ENCODE measurements around the gene TRAF5. TPM values are rescaled to one million over a fixed set of nuclear protein-coding genes. Genes with fewer than 3 reads are reported as not detected.

Gene TRAF5
- total and polyA plus RNA-seq, 2 donors (not counting 3 experiments of a cell fraction or from before 2014, with no cell fraction given), result 8.5 to 17.6 TPM

DNA sequence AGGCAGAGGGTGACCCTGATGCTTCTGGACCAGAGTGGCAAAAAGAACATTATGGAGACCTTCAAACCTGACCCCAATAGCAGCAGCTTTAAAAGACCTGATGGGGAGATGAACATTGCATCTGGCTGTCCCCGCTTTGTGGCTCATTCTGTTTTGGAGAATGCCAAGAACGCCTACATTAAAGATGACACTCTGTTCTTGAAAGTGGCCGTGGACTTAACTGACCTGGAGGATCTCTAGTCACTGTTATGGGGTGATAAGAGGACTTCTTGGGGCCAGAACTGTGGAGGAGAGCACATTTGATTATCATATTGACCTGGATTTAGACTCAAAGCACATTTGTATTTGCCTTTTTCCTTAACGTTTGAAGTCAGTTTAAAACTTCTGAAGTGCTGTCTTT, 45.8 kb downstream of the TRAF5 start:
- intact Hi-C loops (cut with micrococcal nuclease) (no loop called here), dilution Hi-C loops (cut with MboI; ENCODE audit: extremely low pct_ligation_motif_present, low sequenced_read_pairs) (no loop called here)
- Histone ChIP-seq H3K79me2 (ENCODE audit: control insufficient read depth, insufficient read depth, low read length) (no peaks in the 10 kb centered on the region), H3K9me3 (replicated peaks; ENCODE audit: control insufficient read depth, insufficient read depth, low read length) (no peaks in the 10 kb centered on the region), H3K4me3 (replicated peaks in 1 of 3; ENCODE audit: insufficient read depth in 1 of 3, low read depth in 1 of 3, low read length in 3 of 3) (no peak overlapping the region), H3K9me1 (replicated peaks; ENCODE audit: control insufficient read depth, extremely low read depth, insufficient read depth, low read length) (no peaks in the 10 kb centered on the region), H4K20me1 (replicated peaks; ENCODE audit: control insufficient read depth, extremely low read depth, insufficient read depth, low read length) (no peaks in the 10 kb centered on the region), H3K27ac (ENCODE audit: insufficient read depth, low read depth, low read length) (no peak overlapping the region), H3K4me1 (ENCODE audit: control insufficient read depth, extremely low read depth, insufficient read depth, low read length) (no peaks in the 10 kb centered on the region), H2AFZ (ENCODE audit: low read depth, low read length) (no peak overlapping the region), H3K36me3 (ENCODE audit: control insufficient read depth in 2 of 2, extremely low read depth in 1 of 2, insufficient read depth in 2 of 2, low read length in 2 of 2) (peaks cover 0 to 3% of the 10 kb centered on the region in 2 experiments), H3K4me2 (ENCODE audit: insufficient read depth, low read length) (no peak overlapping the region), H3K9ac (replicated peaks; ENCODE audit: extremely low read depth, insufficient read depth, low read length) (no peak overlapping the region), H3K27me3 (ENCODE audit: control insufficient read depth in 2 of 2, insufficient read depth in 2 of 2, low read length in 2 of 2) (no peaks in the 10 kb centered on the region)
- TF ChIP-seq MYC (IDR thresholded peaks at IDR 0.05; ENCODE audit: low read depth, low read length) (no peak), JUN (IDR thresholded peaks at IDR 0.05; ENCODE audit: borderline replicate concordance, insufficient read depth, insufficient read length, low read depth) (no peak), GATA2 (IDR thresholded peaks at IDR 0.05; ENCODE audit: insufficient read depth, insufficient read length, low read depth, low read length) (no peak), POLR2A (IDR thresholded peaks at IDR 0.05; ENCODE audit: low read depth, low read length) (no peak), FOS (IDR thresholded peaks at IDR 0.05; ENCODE audit: borderline replicate concordance, insufficient read depth, low read length) (no peak), POLR2AphosphoS5 (IDR thresholded peaks at IDR 0.05; ENCODE audit: insufficient read depth, low read depth, low read length) (no peak), EZH2 (IDR thresholded peaks at IDR 0.05; ENCODE audit: borderline replicate concordance, low read depth, low read length, severe bottlenecking) (no peak)
- TF ChIP-seq, protein P1, sequence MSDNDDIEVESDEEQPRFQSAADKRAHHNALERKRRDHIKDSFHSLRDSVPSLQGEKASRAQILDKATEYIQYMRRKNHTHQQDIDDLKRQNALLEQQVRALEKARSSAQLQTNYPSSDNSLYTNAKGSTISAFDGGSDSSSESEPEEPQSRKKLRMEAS (IDR thresholded peaks at IDR 0.05; ENCODE audit: insufficient read depth, insufficient read length), result no peak
- ChIA-PET POLR2A (no interaction called here), CTCF (no interaction called here)
- no peak for FAIRE-seq
- no peak for DNase-seq (ENCODE audit: low read depth, low spot score)
- no TSS peak for BruUV-seq (replicated peaks)

DNA sequence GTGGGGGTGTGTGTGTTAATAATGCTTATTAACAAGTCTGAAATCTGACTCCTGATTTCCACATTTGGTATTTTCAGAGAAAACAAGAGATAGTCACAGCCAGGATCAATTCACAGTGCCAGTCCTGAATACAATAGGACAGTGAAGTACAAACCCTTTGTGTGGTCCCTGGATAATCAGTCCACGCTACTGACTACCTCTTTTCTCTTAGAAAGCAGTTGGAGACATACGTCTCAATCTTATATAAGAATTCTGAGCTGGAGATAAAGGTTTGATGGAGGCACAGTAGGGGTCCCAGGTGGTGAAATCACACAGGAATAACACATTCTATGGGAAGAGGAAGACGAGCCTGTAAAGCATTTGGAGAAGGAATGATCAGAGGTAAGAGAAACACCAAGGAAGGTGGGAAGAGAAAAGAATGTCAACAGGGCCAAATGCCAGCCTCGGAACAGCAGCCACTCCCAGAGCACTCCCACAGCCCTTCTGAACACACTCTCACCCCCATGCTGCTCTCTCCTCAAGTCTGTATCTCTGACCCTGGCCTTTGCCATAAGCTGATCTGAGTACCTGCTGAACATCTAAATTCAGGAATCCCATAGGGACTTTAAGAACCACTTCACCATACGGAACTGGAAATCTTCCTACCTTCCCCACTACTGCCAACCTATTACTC, 48.6 kb downstream of the TRAF5 start:
- Histone ChIP-seq H3K79me2 (ENCODE audit: control insufficient read depth, insufficient read depth, low read length) (no peaks in the 10 kb centered on the region), H2AFZ (ENCODE audit: low read depth, low read length) (no peak overlapping the region), H3K9me1 (replicated peaks; ENCODE audit: control insufficient read depth, extremely low read depth, insufficient read depth, low read length) (no peaks in the 10 kb centered on the region), H3K4me3 (replicated peaks in 1 of 3; ENCODE audit: insufficient read depth in 1 of 3, low read depth in 1 of 3, low read length in 3 of 3) (no peak overlapping the region), H3K27me3 (ENCODE audit: control insufficient read depth in 2 of 2, insufficient read depth in 2 of 2, low read length in 2 of 2) (no peaks in the 10 kb centered on the region), H3K27ac (ENCODE audit: insufficient read depth, low read depth, low read length) (no peak overlapping the region), H3K36me3 (ENCODE audit: control insufficient read depth in 2 of 2, extremely low read depth in 1 of 2, insufficient read depth in 2 of 2, low read length in 2 of 2) (peaks cover 0 to 3% of the 10 kb centered on the region in 2 experiments), H3K4me1 (ENCODE audit: control insufficient read depth, extremely low read depth, insufficient read depth, low read length) (no peaks in the 10 kb centered on the region), H4K20me1 (replicated peaks; ENCODE audit: control insufficient read depth, extremely low read depth, insufficient read depth, low read length) (no peaks in the 10 kb centered on the region), H3K4me2 (ENCODE audit: insufficient read depth, low read length) (no peak overlapping the region), H3K9ac (replicated peaks; ENCODE audit: extremely low read depth, insufficient read depth, low read length) (no peak overlapping the region), H3K9me3 (replicated peaks; ENCODE audit: control insufficient read depth, insufficient read depth, low read length) (no peaks in the 10 kb centered on the region)
- intact Hi-C loops (cut with micrococcal nuclease) (no loop called here), dilution Hi-C loops (cut with MboI; ENCODE audit: extremely low pct_ligation_motif_present, low sequenced_read_pairs) (no loop called here)
- ChIA-PET POLR2A (no interaction called here), CTCF (no interaction called here)
- TF ChIP-seq POLR2A (IDR thresholded peaks at IDR 0.05; ENCODE audit: low read depth, low read length), result no peak
- no peak for TF ChIP-seq POLR2AphosphoS5 (IDR thresholded peaks at IDR 0.05; ENCODE audit: insufficient read depth, low read depth, low read length)
- TF ChIP-seq, protein P1 (IDR thresholded peaks at IDR 0.05; ENCODE audit: insufficient read depth, insufficient read length), result no peak
- TF ChIP-seq EZH2 (IDR thresholded peaks at IDR 0.05; ENCODE audit: borderline replicate concordance, low read depth, low read length, severe bottlenecking), result no peak
- no peak for TF ChIP-seq GATA2 (IDR thresholded peaks at IDR 0.05; ENCODE audit: insufficient read depth, insufficient read length, low read depth, low read length)
- no peak for TF ChIP-seq JUN (IDR thresholded peaks at IDR 0.05; ENCODE audit: borderline replicate concordance, insufficient read depth, insufficient read length, low read depth)
- TF ChIP-seq, protein P2, sequence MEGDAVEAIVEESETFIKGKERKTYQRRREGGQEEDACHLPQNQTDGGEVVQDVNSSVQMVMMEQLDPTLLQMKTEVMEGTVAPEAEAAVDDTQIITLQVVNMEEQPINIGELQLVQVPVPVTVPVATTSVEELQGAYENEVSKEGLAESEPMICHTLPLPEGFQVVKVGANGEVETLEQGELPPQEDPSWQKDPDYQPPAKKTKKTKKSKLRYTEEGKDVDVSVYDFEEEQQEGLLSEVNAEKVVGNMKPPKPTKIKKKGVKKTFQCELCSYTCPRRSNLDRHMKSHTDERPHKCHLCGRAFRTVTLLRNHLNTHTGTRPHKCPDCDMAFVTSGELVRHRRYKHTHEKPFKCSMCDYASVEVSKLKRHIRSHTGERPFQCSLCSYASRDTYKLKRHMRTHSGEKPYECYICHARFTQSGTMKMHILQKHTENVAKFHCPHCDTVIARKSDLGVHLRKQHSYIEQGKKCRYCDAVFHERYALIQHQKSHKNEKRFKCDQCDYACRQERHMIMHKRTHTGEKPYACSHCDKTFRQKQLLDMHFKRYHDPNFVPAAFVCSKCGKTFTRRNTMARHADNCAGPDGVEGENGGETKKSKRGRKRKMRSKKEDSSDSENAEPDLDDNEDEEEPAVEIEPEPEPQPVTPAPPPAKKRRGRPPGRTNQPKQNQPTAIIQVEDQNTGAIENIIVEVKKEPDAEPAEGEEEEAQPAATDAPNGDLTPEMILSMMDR (IDR thresholded peaks at IDR 0.05; ENCODE audit: extremely low read depth in 1 of 2, insufficient read depth in 1 of 2, low read depth in 1 of 2, low read length in 2 of 2), result no peak
- TF ChIP-seq MYC (IDR thresholded peaks at IDR 0.05; ENCODE audit: low read depth, low read length), result no peak
- no peak for TF ChIP-seq FOS (IDR thresholded peaks at IDR 0.05; ENCODE audit: borderline replicate concordance, insufficient read depth, low read length)
- FAIRE-seq, result no peak
- BruUV-seq (replicated peaks), result no TSS peak
- DNase-seq (ENCODE audit: low read depth, low spot score), result no peak

Data from endothelial cell of umbilical vein (primary cell).